ENCODE data around the gene NID1.

DNA sequence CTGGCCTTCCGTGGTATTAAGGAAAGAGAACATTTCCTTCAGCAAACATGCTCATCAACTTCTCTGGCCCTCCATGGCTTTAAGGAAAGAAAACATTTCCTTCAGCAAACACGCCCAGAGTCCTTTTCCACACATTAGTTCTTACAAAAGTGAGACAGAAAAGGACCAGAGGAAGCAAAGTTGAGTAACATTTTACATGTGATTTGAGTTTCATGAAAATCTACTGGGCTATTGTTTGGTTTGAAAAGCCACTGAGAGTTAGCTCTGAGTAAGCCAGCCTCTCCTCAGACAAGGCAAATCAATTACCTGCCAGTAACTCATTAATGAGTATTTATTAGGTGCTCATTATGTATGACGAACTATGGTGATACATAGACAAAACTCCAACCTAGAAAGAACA is 78.0 kb downstream of the NID1 start:
- TF ChIP-seq CTCF (IDR thresholded peaks at IDR 0.05; ENCODE audit: low read length) (no peak), EZH2 (optimal IDR thresholded peaks at IDR 0.05; ENCODE audit: low read depth, low read length) (no peak), EZH2phosphoT487 (IDR thresholded peaks at IDR 0.05; ENCODE audit: low read length) (no peak)
